Neutrophil (primary cell): Measurements from ENCODE around the gene HBA2.
A peak's percentile ranks its signal among the peaks of the same experiment; 100 is the strongest.

Source experiments
- H3K27ac ChIP-seq: fragments of 200-600 bp; sonication (generic); 2 replicates; pipeline ENCODE4 v1.5.1; 2016; ENCODE audit warnings: mild to moderate bottlenecking, moderate library complexity
- H3K27me3 ChIP-seq: fragments of 200-600 bp; sonication (generic); 2 replicates; pipeline ENCODE4 v1.6.0; 2016; ENCODE audit warnings: mild to moderate bottlenecking
- H3K36me3 ChIP-seq: fragments of 200-600 bp; sonication (generic); 2 replicates; pipeline ENCODE4 v1.5.1; 2017
- H3K4me1 ChIP-seq, 2 experiments: fragments of 200-600 bp in 1 of 2; sonication (generic) in 1 of 2; 1 replicate in 1 of 2; 2 replicates in 1 of 2; pipeline versions ENCODE4 v1.5.1 to v1.6.1; 2013 to 2016; ENCODE audit warnings: low read depth in 1 of 2, low read length in 1 of 2, mild to moderate bottlenecking in 1 of 2, moderate library complexity in 1 of 2; ENCODE audit not compliant: control insufficient read depth in 1 of 2, insufficient read depth in 1 of 2
- H3K4me3 ChIP-seq, 2 experiments: fragments of 200-600 bp in 1 of 2; sonication (generic) in 1 of 2; 1 replicate in 1 of 2; 2 replicates in 1 of 2; pipeline ENCODE4 v1.5.1; 2013 to 2016; ENCODE audit warnings: low read depth in 1 of 2, low read length in 1 of 2, mild to moderate bottlenecking in 1 of 2, moderate library complexity in 1 of 2
- H3K9me3 ChIP-seq: fragments of 200-600 bp; sonication (generic); 2 replicates; pipeline ENCODE4 v1.5.1; 2016
- CTCF ChIP-seq: fragments of 200-600 bp; sonication (generic); IDR thresholded peaks from 2 replicates; pipeline ENCODE4 v1.5.1; 2016; ENCODE audit warnings: antibody characterized with exemption

HBA2 gene

GRCh38 chr16:133716-134115, 39.0 kb upstream of the HBA2 start:
- Histone ChIP-seq H3K27me3 (no peaks in the 10 kb centered on the region), H3K36me3 (no peaks in the 10 kb centered on the region), H3K4me1 (peaks cover 4 to 5% of the 10 kb centered on the region in 2 experiments), H3K9me3 (no peaks in the 10 kb centered on the region), H3K4me3 (no peak overlapping the region), H3K27ac (no peak overlapping the region)
- no peak for TF ChIP-seq CTCF

- TF ChIP-seq CTCF, result no peak
- Histone ChIP-seq H3K4me3 (peak overlapping the region; percentile 43 to 79), H3K9me3 (no peaks in the 10 kb centered on the region), H3K27me3 (peaks cover 10% of the 10 kb centered on the region), H3K4me1 (peaks cover 4 to 5% of the 10 kb centered on the region in 2 experiments), H3K36me3 (no peaks in the 10 kb centered on the region), H3K27ac (no peak overlapping the region)
These were observed 34.6 kb upstream of the HBA2 start for GRCh38 chr16:138049-138417.

- no peak for TF ChIP-seq CTCF
- H3K27me3 ChIP-seq, result peaks cover 21% of the 10 kb centered on the region
- H3K4me3 ChIP-seq, result no peak overlapping the region
- H3K27ac ChIP-seq, result no peak overlapping the region
- H3K4me1 ChIP-seq, result peaks cover 4 to 5% of the 10 kb centered on the region in 2 experiments
- no peaks in the 10 kb centered on the region for H3K9me3 ChIP-seq
- H3K36me3 ChIP-seq, result no peaks in the 10 kb centered on the region
These were observed 32.4 kb upstream of the HBA2 start for GRCh38 chr16:140175-140857.

- H3K4me3 ChIP-seq, result no peak overlapping the region
- no peak for TF ChIP-seq CTCF
- H3K27me3 ChIP-seq, result peaks cover 38% of the 10 kb centered on the region
- H3K9me3 ChIP-seq, result no peaks in the 10 kb centered on the region
- H3K27ac ChIP-seq, result no peak overlapping the region
- H3K4me1 ChIP-seq, result peaks cover 4 to 5% of the 10 kb centered on the region in 2 experiments
- no peaks in the 10 kb centered on the region for H3K36me3 ChIP-seq
These were observed 30.2 kb upstream of the HBA2 start for GRCh38 chr16:142405-142967.

GRCh38 chr16:143047-143446, 29.6 kb upstream of the HBA2 start:
- H3K36me3 ChIP-seq, result no peaks in the 10 kb centered on the region
- peaks cover 41% of the 10 kb centered on the region for H3K27me3 ChIP-seq
- H3K4me3 ChIP-seq, result no peak overlapping the region
- TF ChIP-seq CTCF, result no peak
- no peaks in the 10 kb centered on the region for H3K9me3 ChIP-seq
- peaks cover 0 to under 1% of the 10 kb centered on the region in 2 experiments for H3K4me1 ChIP-seq
- H3K27ac ChIP-seq, result no peak overlapping the region
